ENCODE measurements around the gene HSPB8. TPM values are rescaled to one million over a fixed set of nuclear protein-coding genes. Genes with fewer than 3 reads are reported as not detected.

Gene HSPB8
- total RNA-seq, 2 experiments from 2014 or later, result not detected

GRCh38 chr12:119156401-119157044 lies 22.2 kb upstream of the HSPB8 start:
- H3K4me3 ChIP-seq (ENCODE audit: low read length), result no peak overlapping the region

GRCh38 chr12:119157528-119157927 lies 21.2 kb upstream of the HSPB8 start:
- DNase-seq, result no peak
- Histone ChIP-seq H3K36me3 (ENCODE audit: insufficient read depth, low read length) (no peaks in the 10 kb centered on the region), H3K27ac (ENCODE audit: low read depth in 1 of 2, low read length in 2 of 2) (no peak overlapping the region), H3K9me3 (ENCODE audit: control insufficient read depth in 1 of 2, insufficient read depth in 1 of 2, low read length in 2 of 2) (peaks cover 0 to 34% of the 10 kb centered on the region in 2 experiments), H3K4me3 (ENCODE audit: low read length) (no peak overlapping the region), H3K4me1 (ENCODE audit: insufficient read depth, low read length) (no peaks in the 10 kb centered on the region), H3K27me3 (ENCODE audit: control insufficient read depth in 1 of 2, insufficient read depth in 2 of 2, low read length in 2 of 2) (peaks cover 3 to 6% of the 10 kb centered on the region in 2 experiments)
- ChIA-PET CTCF (no interaction called here), POLR2A (no interaction called here)
- no peaks in the 10 kb centered on the region for H3K9me3 Mint-ChIP-seq
- no peaks in the 10 kb centered on the region for H3K36me3 Mint-ChIP-seq (ENCODE audit: low read depth)
- peaks cover 27% of the 10 kb centered on the region for H3K27me3 Mint-ChIP-seq
- intact Hi-C loops (cut with DNase I, micrococcal nuclease), result no loop called here
- no peaks in the 10 kb centered on the region for H3K4me1 Mint-ChIP-seq (ENCODE audit: low read depth)
- no peak for TF ChIP-seq CTCF (IDR thresholded peaks at IDR 0.05)
- H3K4me3 Mint-ChIP-seq, result no peak overlapping the region
- no peak overlapping the region for H3K27ac Mint-ChIP-seq
- no peak for ATAC-seq (ENCODE audit: poor library complexity)

More at GRCh38 chr12:119156401-119157044, 22.2 kb upstream of the HSPB8 start:
- peaks cover 4% of the 10 kb centered on the region for H3K9me3 Mint-ChIP-seq
- no peaks in the 10 kb centered on the region for H3K36me3 Mint-ChIP-seq (ENCODE audit: low read depth)
- no peaks in the 10 kb centered on the region for H3K4me1 Mint-ChIP-seq (ENCODE audit: low read depth)
- Histone ChIP-seq H3K9me3 (ENCODE audit: control insufficient read depth in 1 of 2, insufficient read depth in 1 of 2, low read length in 2 of 2) (peaks cover 0 to 34% of the 10 kb centered on the region in 2 experiments), H3K27ac (ENCODE audit: low read depth in 1 of 2, low read length in 2 of 2) (no peak overlapping the region), H3K4me1 (ENCODE audit: insufficient read depth, low read length) (no peaks in the 10 kb centered on the region), H3K27me3 (ENCODE audit: control insufficient read depth in 1 of 2, insufficient read depth in 2 of 2, low read length in 2 of 2) (peaks cover 3 to 12% of the 10 kb centered on the region in 2 experiments), H3K36me3 (ENCODE audit: insufficient read depth, low read length) (no peaks in the 10 kb centered on the region)
- CTCF ChIA-PET, result no interaction called here
- no peak for DNase-seq
- intact Hi-C loops (cut with DNase I, micrococcal nuclease), result no loop called here
- no peak overlapping the region for H3K4me3 Mint-ChIP-seq
- TF ChIP-seq CTCF (IDR thresholded peaks at IDR 0.05), result no peak
- H3K27ac Mint-ChIP-seq, result no peak overlapping the region
- ATAC-seq (ENCODE audit: poor library complexity), result no peak
- H3K27me3 Mint-ChIP-seq, result peaks cover 37% of the 10 kb centered on the region
- POLR2A ChIA-PET, result no interaction called here

GRCh38 chr12:119157978-119158377 lies 20.8 kb upstream of the HSPB8 start:
- no peak overlapping the region for H3K27ac ChIP-seq (ENCODE audit: low read depth in 1 of 2, low read length in 2 of 2)
- H3K4me1 ChIP-seq (ENCODE audit: insufficient read depth, low read length), result no peaks in the 10 kb centered on the region
- intact Hi-C loops (cut with DNase I, micrococcal nuclease), result no loop called here
- no peak overlapping the region for H3K27ac Mint-ChIP-seq
- ATAC-seq (ENCODE audit: poor library complexity), result no peak
- no peak for DNase-seq
- H3K9me3 ChIP-seq (ENCODE audit: control insufficient read depth in 1 of 2, insufficient read depth in 1 of 2, low read length in 2 of 2), result peaks cover 0 to 34% of the 10 kb centered on the region in 2 experiments
- peaks cover 3 to 4% of the 10 kb centered on the region in 2 experiments for H3K27me3 ChIP-seq (ENCODE audit: control insufficient read depth in 1 of 2, insufficient read depth in 2 of 2, low read length in 2 of 2)
- no peak overlapping the region for H3K4me3 ChIP-seq (ENCODE audit: low read length)
- TF ChIP-seq CTCF (IDR thresholded peaks at IDR 0.05), result no peak
- no peaks in the 10 kb centered on the region for H3K36me3 ChIP-seq (ENCODE audit: insufficient read depth, low read length)
- H3K27me3 Mint-ChIP-seq, result peaks cover 23% of the 10 kb centered on the region
- no peaks in the 10 kb centered on the region for H3K36me3 Mint-ChIP-seq (ENCODE audit: low read depth)
- H3K9me3 Mint-ChIP-seq, result no peaks in the 10 kb centered on the region
- H3K4me1 Mint-ChIP-seq (ENCODE audit: low read depth), result no peaks in the 10 kb centered on the region
- no peak overlapping the region for H3K4me3 Mint-ChIP-seq
- ChIA-PET CTCF (no interaction called here), POLR2A (no interaction called here)
